ENCODE measurements around the gene B3GALT2.

The B3GALT2 gene

GRCh38 chr1:193184776-193185175 lies 1.6 kb downstream of the B3GALT2 start:
- Histone ChIP-seq H3K9me3 (ENCODE audit: severe bottlenecking) (no peaks in the 10 kb centered on the region), H3K4me3 (ENCODE audit: severe bottlenecking) (no peak overlapping the region), H3K4me1 (ENCODE audit: insufficient read depth, poor library complexity, severe bottlenecking) (peaks cover 23% of the 10 kb centered on the region), H3K27ac (ENCODE audit: poor library complexity, severe bottlenecking) (no peak overlapping the region), H3K36me3 (ENCODE audit: low read depth) (no peaks in the 10 kb centered on the region), H3K27me3 (ENCODE audit: insufficient read depth, poor library complexity, severe bottlenecking) (no peaks in the 10 kb centered on the region)
- no peak for DNase-seq (ENCODE audit: low spot score)
- no peak for TF ChIP-seq CTCF (IDR thresholded peaks at IDR 0.05; ENCODE audit: poor library complexity, severe bottlenecking)
- ATAC-seq (ENCODE audit: low read depth) = no peak

GRCh38 chr1:193183019-193183627 lies 3.3 kb downstream of the B3GALT2 start:
- Histone ChIP-seq H3K9me3 (ENCODE audit: severe bottlenecking) (no peaks in the 10 kb centered on the region), H3K4me3 (ENCODE audit: severe bottlenecking) (no peak overlapping the region), H3K4me1 (ENCODE audit: insufficient read depth, poor library complexity, severe bottlenecking) (peaks cover 23% of the 10 kb centered on the region), H3K36me3 (ENCODE audit: low read depth) (no peaks in the 10 kb centered on the region), H3K27ac (ENCODE audit: poor library complexity, severe bottlenecking) (no peak overlapping the region), H3K27me3 (ENCODE audit: insufficient read depth, poor library complexity, severe bottlenecking) (no peaks in the 10 kb centered on the region)
- DNase-seq (ENCODE audit: low spot score) = no peak
- ATAC-seq (ENCODE audit: low read depth) = peak; percentile 29; the same call in 1 of the 3 replicates
- TF ChIP-seq CTCF (IDR thresholded peaks at IDR 0.05; ENCODE audit: poor library complexity, severe bottlenecking) = peak; percentile 96

GRCh38 chr1:193181985-193182384 lies 4.4 kb downstream of the B3GALT2 start:
- TF ChIP-seq CTCF (IDR thresholded peaks at IDR 0.05; ENCODE audit: poor library complexity, severe bottlenecking) = no peak
- H3K27ac ChIP-seq (ENCODE audit: poor library complexity, severe bottlenecking) = no peak overlapping the region
- no peak for DNase-seq (ENCODE audit: low spot score)

GRCh38 chr1:193181536-193181935 lies 4.9 kb downstream of the B3GALT2 start:
- H3K4me1 ChIP-seq (ENCODE audit: insufficient read depth, poor library complexity, severe bottlenecking) = peaks cover 18% of the 10 kb centered on the region
- no peak overlapping the region for H3K4me3 ChIP-seq (ENCODE audit: severe bottlenecking)
- no peaks in the 10 kb centered on the region for H3K27me3 ChIP-seq (ENCODE audit: insufficient read depth, poor library complexity, severe bottlenecking)
- H3K9me3 ChIP-seq (ENCODE audit: severe bottlenecking) = no peaks in the 10 kb centered on the region
- no peak for TF ChIP-seq CTCF (IDR thresholded peaks at IDR 0.05; ENCODE audit: poor library complexity, severe bottlenecking)
- DNase-seq (ENCODE audit: low spot score) = no peak
- no peak for ATAC-seq (ENCODE audit: low read depth)
- H3K27ac ChIP-seq (ENCODE audit: poor library complexity, severe bottlenecking) = no peak overlapping the region
- H3K36me3 ChIP-seq (ENCODE audit: low read depth) = no peaks in the 10 kb centered on the region

More at GRCh38 chr1:193181985-193182384, 4.4 kb downstream of the B3GALT2 start:
- Histone ChIP-seq H3K36me3 (ENCODE audit: low read depth) (no peaks in the 10 kb centered on the region), H3K4me1 (ENCODE audit: insufficient read depth, poor library complexity, severe bottlenecking) (peaks cover 21% of the 10 kb centered on the region), H3K9me3 (ENCODE audit: severe bottlenecking) (no peaks in the 10 kb centered on the region), H3K4me3 (ENCODE audit: severe bottlenecking) (no peak overlapping the region), H3K27me3 (ENCODE audit: insufficient read depth, poor library complexity, severe bottlenecking) (no peaks in the 10 kb centered on the region)
- no peak for ATAC-seq (ENCODE audit: low read depth)

GRCh38 chr1:193179094-193179493 lies 7.3 kb downstream of the B3GALT2 start:
- ATAC-seq (ENCODE audit: low read depth) (no peak), DNase-seq (ENCODE audit: low spot score) (no peak)
- Histone ChIP-seq H3K4me1 (ENCODE audit: insufficient read depth, poor library complexity, severe bottlenecking) (peaks cover 6% of the 10 kb centered on the region), H3K4me3 (ENCODE audit: severe bottlenecking) (no peak overlapping the region), H3K36me3 (ENCODE audit: low read depth) (no peaks in the 10 kb centered on the region), H3K27me3 (ENCODE audit: insufficient read depth, poor library complexity, severe bottlenecking) (no peaks in the 10 kb centered on the region), H3K9me3 (ENCODE audit: severe bottlenecking) (no peaks in the 10 kb centered on the region), H3K27ac (ENCODE audit: poor library complexity, severe bottlenecking) (no peak overlapping the region)
- TF ChIP-seq CTCF (IDR thresholded peaks at IDR 0.05; ENCODE audit: poor library complexity, severe bottlenecking) = no peak
